HepG2 (cell line): ENCODE results near the gene ENTPD6. TPM values are rescaled to one million over a fixed set of nuclear protein-coding genes. Genes with fewer than 3 reads are reported as not detected.

Source experiments
- ATAC-seq: fragments of 200-7000 bp; cut with Tn5 transposase; 3 replicates; pipeline ENCODE4 v1.9.1; 2020; ENCODE audit warnings: mild to moderate bottlenecking, moderate library complexity
- BruUV-seq: library from RNA; stranded (reverse); fragments of 400-500 nt; replicated peaks from 2 replicates; lab custom pipeline; 2021; lab: Mats Ljungman, UMichigan
- CTCF ChIA-PET: fragments of 300-600 bp; formaldehyde crosslinking; extraction: SDS; loops from one replicate; lab custom pipeline; 2021; ENCODE audit warnings: low total read pairs, inconsistent platforms, low intra/inter-chr PET ratio; lab: Yijun Ruan, JAX
- POLR2A ChIA-PET: fragments of 350-600 bp; sonication (Branson Sonifier 250); formaldehyde crosslinking; loops from one replicate; lab custom pipeline; 2020; ENCODE audit warnings: antibody characterized with exemption, inconsistent platforms; lab: Yijun Ruan, JAX
- DNase-seq: peaks from one replicate; pipeline ENCODE4 v3.0.0-alpha.2; 2015; ENCODE audit warnings: low spot score
- FAIRE-seq: peaks from 3 replicates; lab custom pipeline; 2011; peaks lifted over from hg19 to GRCh38; lab: Jason Lieb, UNC
- H2AFZ ChIP-seq: one replicate; pipeline ENCODE4 v1.6.1; 2011; ENCODE audit warnings: low read length, inconsistent platforms
- H3K27ac ChIP-seq: fragments of 300-600 bp; 3 replicates; pipeline ENCODE4 v1.8.0; 2011; ENCODE audit warnings: mixed run types, mild to moderate bottlenecking, mixed read lengths, low read length, inconsistent platforms; ENCODE audit not compliant: insufficient read depth; ENCODE audit errors: extremely low read length
- H3K27me3 ChIP-seq, 2 experiments: fragments of 200-600 bp in 1 of 2; 2 replicates in 1 of 2; 3 replicates in 1 of 2; pipeline versions ENCODE4 v1.6.0 to v1.8.0; 2011; ENCODE audit warnings: low read length in 2 of 2, mild to moderate bottlenecking in 2 of 2, moderate library complexity in 2 of 2, inconsistent platforms in 1 of 2; ENCODE audit not compliant: insufficient read depth in 2 of 2, control insufficient read depth in 1 of 2
- H3K36me3 ChIP-seq, 2 experiments: fragments of 200-600 bp in 1 of 2; replicated peaks in 1 of 2; 2 replicates in 1 of 2; 3 replicates in 1 of 2; pipeline versions ENCODE4 v1.5.1 to v1.8.0; 2011; ENCODE audit warnings: low read length in 2 of 2, inconsistent platforms in 1 of 2; ENCODE audit not compliant: insufficient read depth in 2 of 2, control insufficient read depth in 1 of 2
- H3K4me1 ChIP-seq: 2 replicates; pipeline ENCODE4 v1.5.1; 2012; ENCODE audit warnings: low read length, inconsistent platforms; ENCODE audit not compliant: insufficient read depth
- H3K4me2 ChIP-seq: 2 replicates; pipeline ENCODE4 v1.6.0; 2011; ENCODE audit warnings: low read depth, low read length, inconsistent platforms
- H3K4me3 ChIP-seq, 3 experiments: fragments of 200-600 bp in 1 of 3; sonication (generic), shearing (Covaris generic) in 1 of 3; replicated peaks in 1 of 3; 2 replicates each; pipeline ENCODE4 v1.5.1; 2011 to 2016; ENCODE audit warnings: low read length in 3 of 3, inconsistent platforms in 2 of 3, low read depth in 2 of 3, mild to moderate bottlenecking in 2 of 3, control low read depth in 1 of 3, mixed read lengths in 1 of 3; ENCODE audit not compliant: insufficient read depth in 1 of 3
- H3K79me2 ChIP-seq: one replicate; pipeline ENCODE4 v1.6.1; 2011; ENCODE audit warnings: low read length, inconsistent platforms; ENCODE audit not compliant: insufficient read depth
- H3K9ac ChIP-seq: 2 replicates; pipeline ENCODE4 v1.6.0; 2011; ENCODE audit warnings: mild to moderate bottlenecking, low read depth, low read length, inconsistent platforms; ENCODE audit not compliant: insufficient read depth
- H3K9me3 ChIP-seq: 2 replicates; pipeline ENCODE4 v1.5.1; 2012; ENCODE audit warnings: mild to moderate bottlenecking, low read length
- H4K20me1 ChIP-seq: 2 replicates; pipeline ENCODE4 v1.6.0; 2011; ENCODE audit warnings: inconsistent platforms, mild to moderate bottlenecking, low read length, moderate library complexity; ENCODE audit not compliant: insufficient read depth
- CEBPB ChIP-seq: IDR thresholded peaks from 2 replicates; pipeline ENCODE4 v1.6.1; 2011; ENCODE audit warnings: low read depth, low read length, improper control_type of control experiment, borderline replicate concordance
- CHCHD3 ChIP-seq: sonication (generic); formaldehyde crosslinking; IDR thresholded peaks from 2 replicates; pipeline ENCODE4 v1.8.0; 2022; ENCODE audit warnings: mild to moderate bottlenecking, missing genetic modification reagents, moderate library complexity
- DPF2 ChIP-seq: sonication (generic); formaldehyde crosslinking; IDR thresholded peaks from 2 replicates; pipeline ENCODE4 v1.4.0; 2020; ENCODE audit warnings: mild to moderate bottlenecking, low read depth, missing genetic modification reagents, borderline replicate concordance
- FLYWCH1 ChIP-seq: sonication (generic); formaldehyde crosslinking; IDR thresholded peaks from 2 replicates; pipeline ENCODE4 v1.8.1; 2023; ENCODE audit warnings: mild to moderate bottlenecking, missing genetic modification reagents
- HNF4A ChIP-seq: sonication (generic); formaldehyde crosslinking; IDR thresholded peaks from 2 replicates; pipeline ENCODE4 v1.4.0; 2020; ENCODE audit warnings: missing genetic modification reagents
- HNF4G ChIP-seq, 2 experiments: sonication (generic) in 1 of 2; formaldehyde crosslinking in 1 of 2; IDR thresholded peaks; 2 replicates each; pipeline versions ENCODE4 v1.4.0 to v1.6.1; 2011 to 2020; ENCODE audit warnings: borderline replicate concordance in 2 of 2, low read depth in 2 of 2, mild to moderate bottlenecking in 2 of 2, low read length in 1 of 2, missing genetic modification reagents in 1 of 2, moderate library complexity in 1 of 2
- HOXA7 ChIP-seq: sonication (generic); formaldehyde crosslinking; IDR thresholded peaks from 2 replicates; pipeline ENCODE4 v1.8.1; 2022; ENCODE audit warnings: mild to moderate bottlenecking, missing genetic modification reagents, moderate library complexity
- JUND ChIP-seq: sonication (generic); formaldehyde crosslinking; IDR thresholded peaks from 2 replicates; pipeline ENCODE4 v1.8.0; 2022; ENCODE audit warnings: mild to moderate bottlenecking, missing genetic modification reagents
- NFYB ChIP-seq: sonication (generic); formaldehyde crosslinking; IDR thresholded peaks from 2 replicates; pipeline ENCODE4 v1.4.0; 2020; ENCODE audit warnings: missing genetic modification reagents
- REL ChIP-seq: sonication (generic); formaldehyde crosslinking; conservative IDR thresholded peaks from 2 replicates; pipeline ENCODE4 v1.8.0; 2022; ENCODE audit warnings: mild to moderate bottlenecking, missing genetic modification reagents, moderate library complexity
- ZNF383 ChIP-seq: sonication (generic); formaldehyde crosslinking; IDR thresholded peaks from 2 replicates; pipeline ENCODE4 v1.4.0; 2020; ENCODE audit warnings: missing genetic modification reagents, mild to moderate bottlenecking, borderline replicate concordance
- WGBS: methylation state at CpG from one replicate; pipeline ENCODE4 v1.1.6; 2017; ENCODE audit warnings: low lambda C conversion rate; 5-methylcytosine and 5-hydroxymethylcytosine counted together
- in situ Hi-C: cut with HindIII; loops from 2 replicates; pipeline ENCODE4 v1.10.0; 2017; ENCODE audit warnings: low pct_unique_long_range_greater_than_20kb; ENCODE audit not compliant: extremely low pct_ligation_motif_present
- intact Hi-C: fragments of 100-400 bp; cut with micrococcal nuclease; formaldehyde crosslinking; loops from one replicate; pipeline ENCODE4 v1.10.0; 2022; ENCODE audit not compliant: unreplicated experiment
- polyA plus RNA-seq, 8 experiments: library from polyadenylated mRNA; depleted of rRNA in 3 of 8; stranded (reverse) in 7 of 8; unstranded in 1 of 8; fragments of >200 nt; fragmentation: Illumina TruSeq in 4 of 8; extraction: Trizol in 4 of 8; gene quantifications; 2 replicates each; pipeline versions ENCODE4 v1.2.1 to v1.2.3, GENCODE V29; 2011 to 2016; ENCODE audit warnings: low read depth in 4 of 8, missing spikeins in 1 of 8, mixed read lengths in 1 of 8; ENCODE audit not compliant: insufficient read depth in 1 of 8
- total RNA-seq, 5 experiments: library from RNA; depleted of rRNA; stranded (reverse); fragments of >200 nt; fragmentation: Illumina TruSeq; extraction: Trizol; gene quantifications; 2 replicates each; pipeline ENCODE4 v1.2.3, GENCODE V29; 2016; ENCODE audit warnings: low read depth in 1 of 5
- TF ChIP-seq, protein P1 (sequence below): IDR thresholded peaks from 2 replicates; pipeline ENCODE4 v1.6.1; 2018; ENCODE audit warnings: missing genetic modification reagents
- TF ChIP-seq, protein P2 (sequence below), 2 experiments: IDR thresholded peaks; 2 replicates each; pipeline ENCODE4 v1.6.1; 2011 to 2012; ENCODE audit warnings: low read length in 2 of 2, borderline replicate concordance in 1 of 2, low read depth in 1 of 2, mild to moderate bottlenecking in 1 of 2, moderate library complexity in 1 of 2
- TF ChIP-seq, protein P3 (sequence below), 2 experiments: fragments of 450-650 bp in 1 of 2; sonication (generic) in 1 of 2; formaldehyde crosslinking; IDR thresholded peaks; 2 replicates each; pipeline versions ENCODE4 v1.5.0 to v1.8.0; 2020 to 2022; ENCODE audit warnings: mild to moderate bottlenecking in 1 of 2, missing genetic modification reagents in 1 of 2
- TF ChIP-seq, protein P4 (sequence below): sonication (generic); formaldehyde crosslinking; IDR thresholded peaks from 2 replicates; pipeline ENCODE4 v1.5.0; 2020; ENCODE audit warnings: missing genetic modification reagents, mild to moderate bottlenecking, borderline replicate concordance

Gene ENTPD6
- total and polyA plus RNA-seq, 2 of the 13 experiments (the other 11 are each of a cell fraction or from before 2014, with no cell fraction given): 164 to 172 TPM

DNA sequence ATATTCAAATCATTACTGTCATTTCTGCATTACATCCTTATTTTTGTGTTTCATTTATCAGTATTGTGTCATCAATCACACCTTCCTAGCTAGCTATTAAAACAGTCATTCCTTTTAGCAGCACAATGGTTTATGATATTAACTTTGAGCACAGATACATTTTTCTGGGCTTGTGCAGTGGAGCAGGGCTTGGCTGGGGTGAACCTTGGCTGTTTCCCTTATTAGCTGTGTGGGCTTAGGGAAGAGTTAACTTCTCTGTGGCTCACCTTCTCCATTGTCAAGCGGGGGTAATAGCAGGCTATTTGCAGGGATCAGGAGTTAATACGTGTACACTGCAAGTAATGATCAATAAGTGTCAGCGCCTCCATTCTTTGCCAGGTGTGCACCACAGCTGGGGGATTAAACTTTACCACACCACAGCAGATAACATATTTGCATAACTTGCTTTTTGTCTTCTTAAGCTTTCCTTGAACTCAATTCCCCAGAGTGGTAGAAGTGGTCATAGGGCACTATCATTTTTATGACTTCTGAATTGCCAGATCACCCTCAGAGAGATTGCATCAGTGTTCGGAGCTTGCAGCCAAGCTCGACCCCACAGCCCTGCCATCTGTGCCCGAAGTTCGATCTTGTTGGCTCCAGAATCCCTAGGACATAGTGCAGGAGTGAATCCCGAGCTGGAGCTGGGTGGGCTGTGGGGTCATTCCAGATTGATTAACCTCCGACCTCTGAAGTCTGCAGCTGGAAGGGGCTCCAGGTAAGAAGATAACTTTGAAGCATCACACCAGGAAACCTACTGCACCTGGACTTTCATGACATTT is 50.9 kb downstream of the ENTPD6 start:
- ChIA-PET POLR2A (interaction anchor here (0.9 to 3.6 kb wide), 20 partner anchors 9 to 450 kb away, joined by 3 to 72 read pairs (median 6); partner anchors contain the start of genes ABHD12, ENTPD6, GINS1 and NINL), CTCF (interaction anchor here (2.6 kb wide), 1 partner anchor 23 kb away, joined by 11 read pairs; no protein-coding TSS in a partner anchor)
- ATAC-seq (peak; percentile 5; the same call in 2 of the 3 replicates), FAIRE-seq (no peak), DNase-seq (no peak)
- in situ Hi-C loops: no loop called here
- Histone ChIP-seq H3K27ac (no peak overlapping the region), H3K36me3 (no peaks in the 10 kb centered on the region), H3K4me1 (peaks cover 51% of the 10 kb centered on the region), H3K4me3 (peak overlapping the region; percentile 67 to 93 (median 69)), H2AFZ (no peak overlapping the region), H4K20me1 (no peaks in the 10 kb centered on the region), H3K4me2 (peak overlapping the region; percentile 100), H3K79me2 (peaks cover 25% of the 10 kb centered on the region), H3K9ac (peak overlapping the region; percentile 81), H3K27me3 (peaks cover 1 to 20% of the 10 kb centered on the region in 2 experiments; a peak in 2 of 5 replicates), H3K9me3 (no peaks in the 10 kb centered on the region)
- no TSS peak for BruUV-seq
- 12% methylated on average over 9 of the region's 9 CpGs for WGBS
- intact Hi-C loops: loop anchor here (2.0 kb wide), 1 partner anchor 14 kb away; no protein-coding TSS in a partner anchor
- 0 out of 2 replicates have a peak, but pooled peaks have one; percentile 27 for TF ChIP-seq HOXA7
- TF ChIP-seq, protein P1, sequence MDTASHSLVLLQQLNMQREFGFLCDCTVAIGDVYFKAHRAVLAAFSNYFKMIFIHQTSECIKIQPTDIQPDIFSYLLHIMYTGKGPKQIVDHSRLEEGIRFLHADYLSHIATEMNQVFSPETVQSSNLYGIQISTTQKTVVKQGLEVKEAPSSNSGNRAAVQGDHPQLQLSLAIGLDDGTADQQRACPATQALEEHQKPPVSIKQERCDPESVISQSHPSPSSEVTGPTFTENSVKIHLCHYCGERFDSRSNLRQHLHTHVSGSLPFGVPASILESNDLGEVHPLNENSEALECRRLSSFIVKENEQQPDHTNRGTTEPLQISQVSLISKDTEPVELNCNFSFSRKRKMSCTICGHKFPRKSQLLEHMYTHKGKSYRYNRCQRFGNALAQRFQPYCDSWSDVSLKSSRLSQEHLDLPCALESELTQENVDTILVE (CRISPR knock-in tag): no peak
- no peak for TF ChIP-seq HNF4G (IDR thresholded peaks at IDR 0.05; ENCODE audit: borderline replicate concordance, low read depth, low read length)
- TF ChIP-seq HNF4G (CRISPR knock-in tag; IDR thresholded peaks at IDR 0.05; ENCODE audit: borderline replicate concordance, low read depth): no peak
- 0 out of 2 replicates have a peak, but pooled peaks have one; percentile 1 for TF ChIP-seq DPF2 (CRISPR knock-in tag)
- TF ChIP-seq, protein P2, sequence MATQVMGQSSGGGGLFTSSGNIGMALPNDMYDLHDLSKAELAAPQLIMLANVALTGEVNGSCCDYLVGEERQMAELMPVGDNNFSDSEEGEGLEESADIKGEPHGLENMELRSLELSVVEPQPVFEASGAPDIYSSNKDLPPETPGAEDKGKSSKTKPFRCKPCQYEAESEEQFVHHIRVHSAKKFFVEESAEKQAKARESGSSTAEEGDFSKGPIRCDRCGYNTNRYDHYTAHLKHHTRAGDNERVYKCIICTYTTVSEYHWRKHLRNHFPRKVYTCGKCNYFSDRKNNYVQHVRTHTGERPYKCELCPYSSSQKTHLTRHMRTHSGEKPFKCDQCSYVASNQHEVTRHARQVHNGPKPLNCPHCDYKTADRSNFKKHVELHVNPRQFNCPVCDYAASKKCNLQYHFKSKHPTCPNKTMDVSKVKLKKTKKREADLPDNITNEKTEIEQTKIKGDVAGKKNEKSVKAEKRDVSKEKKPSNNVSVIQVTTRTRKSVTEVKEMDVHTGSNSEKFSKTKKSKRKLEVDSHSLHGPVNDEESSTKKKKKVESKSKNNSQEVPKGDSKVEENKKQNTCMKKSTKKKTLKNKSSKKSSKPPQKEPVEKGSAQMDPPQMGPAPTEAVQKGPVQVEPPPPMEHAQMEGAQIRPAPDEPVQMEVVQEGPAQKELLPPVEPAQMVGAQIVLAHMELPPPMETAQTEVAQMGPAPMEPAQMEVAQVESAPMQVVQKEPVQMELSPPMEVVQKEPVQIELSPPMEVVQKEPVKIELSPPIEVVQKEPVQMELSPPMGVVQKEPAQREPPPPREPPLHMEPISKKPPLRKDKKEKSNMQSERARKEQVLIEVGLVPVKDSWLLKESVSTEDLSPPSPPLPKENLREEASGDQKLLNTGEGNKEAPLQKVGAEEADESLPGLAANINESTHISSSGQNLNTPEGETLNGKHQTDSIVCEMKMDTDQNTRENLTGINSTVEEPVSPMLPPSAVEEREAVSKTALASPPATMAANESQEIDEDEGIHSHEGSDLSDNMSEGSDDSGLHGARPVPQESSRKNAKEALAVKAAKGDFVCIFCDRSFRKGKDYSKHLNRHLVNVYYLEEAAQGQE (IDR thresholded peaks at IDR 0.05; ENCODE audit: borderline replicate concordance in 1 of 2, low read depth in 1 of 2, low read length in 2 of 2): no peak
- peak; percentile 64; the same call in 1 of the 2 replicates for TF ChIP-seq CEBPB
- TF ChIP-seq, protein P3, sequence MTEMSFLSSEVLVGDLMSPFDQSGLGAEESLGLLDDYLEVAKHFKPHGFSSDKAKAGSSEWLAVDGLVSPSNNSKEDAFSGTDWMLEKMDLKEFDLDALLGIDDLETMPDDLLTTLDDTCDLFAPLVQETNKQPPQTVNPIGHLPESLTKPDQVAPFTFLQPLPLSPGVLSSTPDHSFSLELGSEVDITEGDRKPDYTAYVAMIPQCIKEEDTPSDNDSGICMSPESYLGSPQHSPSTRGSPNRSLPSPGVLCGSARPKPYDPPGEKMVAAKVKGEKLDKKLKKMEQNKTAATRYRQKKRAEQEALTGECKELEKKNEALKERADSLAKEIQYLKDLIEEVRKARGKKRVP (CRISPR knock-in tag; IDR thresholded peaks at IDR 0.05): peak in 1 of 2 experiments; percentile 56; a peak in 2 of 4 replicates
- TF ChIP-seq HNF4A (CRISPR knock-in tag): 0 out of 2 replicates have a peak, but pooled peaks have one; percentile 4
- 0 out of 2 replicates have a peak, but pooled peaks have one; percentile 32 for TF ChIP-seq CHCHD3 (CRISPR knock-in tag)
- TF ChIP-seq ZNF383: no peak
- 0 out of 2 replicates have a peak, but pooled peaks have one; percentile 9 for TF ChIP-seq FLYWCH1 (CRISPR knock-in tag)
- no peak for TF ChIP-seq NFYB (CRISPR knock-in tag)
- TF ChIP-seq, protein P4, sequence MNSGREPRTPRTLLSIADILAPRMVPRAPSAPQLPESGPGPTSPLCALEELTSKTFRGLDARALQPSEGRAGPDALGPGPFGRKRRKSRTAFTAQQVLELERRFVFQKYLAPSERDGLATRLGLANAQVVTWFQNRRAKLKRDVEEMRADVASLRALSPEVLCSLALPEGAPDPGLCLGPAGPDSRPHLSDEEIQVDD: no peak
- TF ChIP-seq JUND (CRISPR knock-in tag): peak; percentile 44; the same call in 1 of the 2 replicates
- no peak for TF ChIP-seq REL
